B cell (primary cell): ENCODE data around the gene GRID1. TPM values are rescaled to one million over a fixed set of nuclear protein-coding genes. Genes with fewer than 3 reads are reported as not detected.

ENCODE experiments used
- ATAC-seq: fragments of 200-7000 bp; cut with Tn5 transposase; one replicate; pipeline ENCODE4 v1.10.0; 2021; ENCODE audit warnings: low read depth, mild to moderate bottlenecking, moderate number of reproducible peaks, moderate library complexity
- CTCF ChIA-PET: fragments of 350-600 bp; sonication (Branson Sonifier 250); formaldehyde crosslinking; loops from one replicate; lab custom pipeline; 2021; ENCODE audit warnings: antibody characterized with exemption, inconsistent platforms; lab: Charles Lee
- POLR2A ChIA-PET: fragments of 350-600 bp; sonication (Branson Sonifier 250); formaldehyde crosslinking; loops from one replicate; lab custom pipeline; 2021; ENCODE audit warnings: antibody characterized with exemption; lab: Charles Lee
- DNase-seq: peaks from one replicate; pipeline ENCODE4 v3.0.0; 2013
- H2AFZ ChIP-seq: 2 replicates; pipeline ENCODE4 v1.6.1; 2012; ENCODE audit warnings: mild to moderate bottlenecking, low read depth, low read length; ENCODE audit not compliant: insufficient read depth, poor library complexity, severe bottlenecking
- H3K27ac ChIP-seq, 2 donors: 1 replicate in 1 of 2; 2 replicates in 1 of 2; pipeline ENCODE4 v1.5.1; 2012 to 2013; ENCODE audit warnings: low read length in 2 of 2, mild to moderate bottlenecking in 2 of 2, moderate library complexity in 1 of 2
- H3K27me3 ChIP-seq, 4 experiments: fragments of 200-600 bp in 1 of 4; sonication (generic) in 1 of 4; replicated peaks in 1 of 4; 1 replicate in 2 of 4; 2 replicates in 2 of 4; pipeline versions ENCODE4 v1.6.1 to v1.7.0; 2013 to 2016; ENCODE audit warnings: low read length in 3 of 4, mild to moderate bottlenecking in 2 of 4, mixed read lengths in 1 of 4, moderate library complexity in 1 of 4; ENCODE audit not compliant: insufficient read depth in 4 of 4, control insufficient read depth in 3 of 4; ENCODE audit errors: control extremely low read depth in 1 of 4
- H3K36me3 ChIP-seq, 2 experiments: replicated peaks in 1 of 2; 1 replicate in 1 of 2; 2 replicates in 1 of 2; pipeline versions ENCODE4 v1.6.1 to v1.7.1; 2013; ENCODE audit warnings: low read length in 1 of 2; ENCODE audit not compliant: insufficient read depth in 2 of 2, control insufficient read depth in 1 of 2; ENCODE audit errors: control extremely low read depth in 1 of 2, extremely low read depth in 1 of 2
- H3K4me1 ChIP-seq, 2 donors: fragments of 200-600 bp in 1 of 2; sonication (generic) in 1 of 2; 1 replicate in 1 of 2; 2 replicates in 1 of 2; pipeline versions ENCODE4 v1.5.1 to v1.6.1; 2013 to 2017; ENCODE audit warnings: low read length in 2 of 2; ENCODE audit not compliant: control insufficient read depth in 2 of 2, insufficient read depth in 2 of 2
- H3K4me2 ChIP-seq: replicated peaks from 2 replicates; pipeline ENCODE3; 2012; ENCODE audit warnings: mild to moderate bottlenecking, low read depth, low read length; ENCODE audit not compliant: poor library complexity, severe bottlenecking
- H3K4me3 ChIP-seq, 5 experiments: fragments of 200-600 bp in 1 of 5; sonication (generic) in 1 of 5; 1 replicate in 3 of 5; 2 replicates in 2 of 5; pipeline versions ENCODE4 v1.5.1 to v1.7.0; 2011 to 2016; ENCODE audit warnings: low read length in 4 of 5, mild to moderate bottlenecking in 4 of 5, low read depth in 2 of 5, control low read depth in 1 of 5, moderate library complexity in 1 of 5; ENCODE audit not compliant: insufficient read depth in 1 of 5; ENCODE audit errors: control extremely low read depth in 1 of 5, extremely low read depth in 1 of 5
- H3K79me2 ChIP-seq: fragments of 200-600 bp; sonication (generic); one replicate; pipeline ENCODE4 v1.6.0; 2016; ENCODE audit warnings: low read length; ENCODE audit not compliant: control insufficient read depth, insufficient read depth
- H3K9ac ChIP-seq: fragments of 200-600 bp; sonication (generic); 2 replicates; pipeline ENCODE4 v1.6.1; 2017; ENCODE audit warnings: mild to moderate bottlenecking, low read length, moderate library complexity
- H3K9me3 ChIP-seq, 3 donors: one replicate each; pipeline versions ENCODE4 v1.6.1 to v1.7.1; 2013; ENCODE audit warnings: low read length in 2 of 3; ENCODE audit not compliant: control insufficient read depth in 2 of 3, insufficient read depth in 1 of 3; ENCODE audit errors: control extremely low read depth in 1 of 3
- H4K20me1 ChIP-seq: 2 replicates; pipeline ENCODE4 v1.6.0; 2012; ENCODE audit warnings: mild to moderate bottlenecking, low read length; ENCODE audit not compliant: insufficient read depth, control insufficient read depth, poor library complexity, severe bottlenecking
- H3K27ac Mint-ChIP-seq: one replicate; pipeline ENCODE4 v1.8.0; 2021; ENCODE audit warnings: mixed read lengths
- H3K27me3 Mint-ChIP-seq: one replicate; pipeline ENCODE4 v1.8.0; 2021; ENCODE audit warnings: mixed read lengths
- H3K4me1 Mint-ChIP-seq: one replicate; pipeline ENCODE4 v1.8.0; 2021; ENCODE audit warnings: mixed read lengths
- H3K4me3 Mint-ChIP-seq: one replicate; pipeline ENCODE4 v1.8.0; 2021; ENCODE audit warnings: mixed read lengths
- H3K9me3 Mint-ChIP-seq: one replicate; pipeline ENCODE4 v1.8.0; 2022; ENCODE audit warnings: mixed read lengths; ENCODE audit not compliant: insufficient read depth
- EZH2 ChIP-seq: IDR thresholded peaks from 2 replicates; pipeline ENCODE4 v1.6.1; 2012; ENCODE audit warnings: borderline replicate concordance, low read depth, mild to moderate bottlenecking, moderate library complexity, low read length; ENCODE audit not compliant: insufficient read depth, poor library complexity, severe bottlenecking
- WGBS: methylation state at CpG from one replicate; pipeline ENCODE4 v1.1.5; 2013; ENCODE audit warnings: missing lambda C conversion rate; ENCODE audit not compliant: insufficient coverage; 5-methylcytosine and 5-hydroxymethylcytosine counted together
- intact Hi-C: fragments of 100-400 bp; cut with micrococcal nuclease; formaldehyde crosslinking; loops from one replicate; pipeline ENCODE4 v1.10.0; 2022
- polyA plus RNA-seq: library from polyadenylated mRNA; depleted of rRNA; stranded (reverse); fragments of >200 nt; gene quantifications from 2 replicates; pipeline ENCODE4 v1.2.3, GENCODE V29; 2012
- total RNA-seq, 2 donors: library from RNA; stranded (reverse); fragments of 120-200 nt in 1 of 2; gene quantifications; 1 replicate in 1 of 2; 2 replicates in 1 of 2; pipeline versions ENCODE4 v1.2.3 to v1.2.4, GENCODE V29; 2013 to 2022
- TF ChIP-seq, protein P1 (sequence below): fragments of 200-600 bp; IDR thresholded peaks from one replicate; pipeline ENCODE4 v1.8.0; 2022; ENCODE audit warnings: antibody characterized with exemption, mild to moderate bottlenecking

Gene GRID1
- total and polyA plus RNA-seq, 2 donors (not counting 1 experiment from before 2014, with no cell fraction given) = not detected

DNA sequence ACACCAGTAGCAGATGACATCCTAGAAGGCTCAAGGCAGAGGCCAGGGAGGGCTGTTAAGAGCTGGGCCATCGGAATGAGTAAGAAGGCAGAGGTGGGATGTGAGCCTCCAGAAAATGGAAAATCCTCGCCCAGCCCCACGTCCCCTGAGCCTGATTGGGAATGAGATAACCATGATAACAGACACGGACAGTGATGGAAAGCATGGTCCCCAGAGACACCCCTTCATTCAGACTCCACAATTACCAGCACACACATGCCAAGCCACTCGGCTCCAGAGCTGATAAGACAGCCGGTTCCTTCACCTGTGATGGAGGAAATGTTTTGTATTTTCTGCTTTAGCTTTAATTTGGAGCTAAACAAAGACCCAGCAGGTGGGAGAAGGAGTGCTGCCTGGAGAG lies 106.0 kb downstream of the GRID1 start:
- DNase-seq (no peak), ATAC-seq (no peak)
- no peak overlapping the region for H3K27ac ChIP-seq
- no peak overlapping the region for H3K9ac ChIP-seq
- POLR2A ChIA-PET = no interaction called here
- no peak overlapping the region for H2AFZ ChIP-seq
- no peaks in the 10 kb centered on the region for H4K20me1 ChIP-seq
- Mint-ChIP-seq H3K4me3 (no peak overlapping the region), H3K27me3 (peaks cover 48% of the 10 kb centered on the region), H3K4me1 (no peaks in the 10 kb centered on the region), H3K27ac (no peak overlapping the region), H3K9me3 (no peaks in the 10 kb centered on the region)
- H3K27me3 ChIP-seq = peaks cover 0 to 16% (median 1%) of the 10 kb centered on the region in 4 experiments
- CTCF ChIA-PET = no interaction called here
- TF ChIP-seq EZH2 = no peak
- TF ChIP-seq, protein P1, sequence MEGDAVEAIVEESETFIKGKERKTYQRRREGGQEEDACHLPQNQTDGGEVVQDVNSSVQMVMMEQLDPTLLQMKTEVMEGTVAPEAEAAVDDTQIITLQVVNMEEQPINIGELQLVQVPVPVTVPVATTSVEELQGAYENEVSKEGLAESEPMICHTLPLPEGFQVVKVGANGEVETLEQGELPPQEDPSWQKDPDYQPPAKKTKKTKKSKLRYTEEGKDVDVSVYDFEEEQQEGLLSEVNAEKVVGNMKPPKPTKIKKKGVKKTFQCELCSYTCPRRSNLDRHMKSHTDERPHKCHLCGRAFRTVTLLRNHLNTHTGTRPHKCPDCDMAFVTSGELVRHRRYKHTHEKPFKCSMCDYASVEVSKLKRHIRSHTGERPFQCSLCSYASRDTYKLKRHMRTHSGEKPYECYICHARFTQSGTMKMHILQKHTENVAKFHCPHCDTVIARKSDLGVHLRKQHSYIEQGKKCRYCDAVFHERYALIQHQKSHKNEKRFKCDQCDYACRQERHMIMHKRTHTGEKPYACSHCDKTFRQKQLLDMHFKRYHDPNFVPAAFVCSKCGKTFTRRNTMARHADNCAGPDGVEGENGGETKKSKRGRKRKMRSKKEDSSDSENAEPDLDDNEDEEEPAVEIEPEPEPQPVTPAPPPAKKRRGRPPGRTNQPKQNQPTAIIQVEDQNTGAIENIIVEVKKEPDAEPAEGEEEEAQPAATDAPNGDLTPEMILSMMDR = no peak
- H3K4me3 ChIP-seq = no peak overlapping the region
- no peak overlapping the region for H3K4me2 ChIP-seq
- WGBS = 76% methylated on average over 4 of the region's 6 CpGs
- no peaks in the 10 kb centered on the region for H3K79me2 ChIP-seq
- peaks cover 0 to 7% (median 0%) of the 10 kb centered on the region in 3 donors for H3K9me3 ChIP-seq
- intact Hi-C loops = no loop called here
- no peaks in the 10 kb centered on the region for H3K4me1 ChIP-seq
- no peaks in the 10 kb centered on the region for H3K36me3 ChIP-seq

DNA sequence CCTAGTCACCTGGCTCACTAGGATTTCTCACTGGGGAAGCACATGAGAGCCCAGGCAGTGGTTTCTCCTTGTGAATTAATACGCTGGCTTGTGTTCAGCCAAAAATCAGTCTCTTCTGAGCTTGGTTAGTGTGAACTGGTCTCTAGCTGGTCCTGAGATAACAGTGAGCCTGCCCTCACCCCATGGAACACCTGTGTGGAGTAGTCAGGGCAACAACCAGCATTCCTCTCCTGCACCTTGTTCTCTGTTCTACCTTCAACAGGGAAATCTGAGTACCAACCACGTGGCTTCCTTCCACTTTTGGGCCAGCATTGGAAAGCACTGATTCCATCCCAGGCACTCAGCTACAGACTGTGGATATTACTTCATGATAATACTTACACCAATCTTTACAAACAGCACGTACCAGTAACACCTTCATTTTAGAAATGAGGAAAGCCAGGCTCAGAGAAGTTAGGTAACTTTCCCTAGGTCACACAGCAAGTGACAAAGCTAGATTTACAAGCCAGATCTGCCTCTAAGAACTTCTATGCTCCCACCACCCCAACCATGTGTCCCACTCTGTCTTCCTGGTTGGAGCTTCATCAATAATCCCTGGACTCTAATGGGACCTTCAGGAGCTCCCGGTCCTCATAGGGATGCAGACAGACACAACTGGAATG lies 106.6 kb downstream of the GRID1 start:
- no peak overlapping the region for H3K27ac ChIP-seq
- H3K79me2 ChIP-seq = no peaks in the 10 kb centered on the region
- TF ChIP-seq, protein P1 = no peak
- no peak for TF ChIP-seq EZH2
- DNase-seq = no peak
- no peaks in the 10 kb centered on the region for H3K4me1 Mint-ChIP-seq
- H3K9ac ChIP-seq = no peak overlapping the region
- peaks cover 0 to 9% (median 0%) of the 10 kb centered on the region in 3 donors for H3K9me3 ChIP-seq
- no peak overlapping the region for H3K27ac Mint-ChIP-seq
- H3K27me3 Mint-ChIP-seq = peaks cover 44% of the 10 kb centered on the region
- no peak overlapping the region for H2AFZ ChIP-seq
- intact Hi-C loops = no loop called here
- H3K4me1 ChIP-seq = no peaks in the 10 kb centered on the region
- H3K4me2 ChIP-seq = no peak overlapping the region
- CTCF ChIA-PET = no interaction called here
- H3K27me3 ChIP-seq = peaks cover 0 to 13% (median 1%) of the 10 kb centered on the region in 4 experiments
- H3K36me3 ChIP-seq = no peaks in the 10 kb centered on the region
- H4K20me1 ChIP-seq = no peaks in the 10 kb centered on the region
- POLR2A ChIA-PET = no interaction called here
- H3K4me3 ChIP-seq = no peak overlapping the region
- H3K9me3 Mint-ChIP-seq = no peaks in the 10 kb centered on the region
- no peak overlapping the region for H3K4me3 Mint-ChIP-seq
- WGBS = 81% methylated on average over 3 of the region's 4 CpGs
- no peak for ATAC-seq
